HEK293 (cell line): ENCODE results near the gene CELSR1.

Experiments
- CTCF ChIA-PET: fragments of 350-600 bp; formaldehyde crosslinking; extraction: SDS; loops from one replicate; lab custom pipeline; 2021; ENCODE audit warnings: antibody characterized with exemption; lab: Yijun Ruan, JAX
- POLR2A ChIA-PET: fragments of 300-600 bp; formaldehyde crosslinking; extraction: SDS; loops from one replicate; lab custom pipeline; 2020; ENCODE audit warnings: antibody characterized with exemption, inconsistent platforms; lab: Yijun Ruan, JAX
- H3K27ac ChIP-seq: fragments of 200-500 bp; sonication (Bioruptor generic); 2 replicates; pipeline ENCODE4 v1.5.1; 2014; ENCODE audit warnings: low read depth, low read length, control low read depth, inconsistent platforms; ENCODE audit errors: extremely low read depth
- H3K36me3 ChIP-seq, 2 experiments: fragments of 200-500 bp in 1 of 2; sonication (Bioruptor generic) in 1 of 2; 1 replicate in 1 of 2; 2 replicates in 1 of 2; pipeline ENCODE4 v1.5.1; 2014 to 2017; ENCODE audit warnings: inconsistent platforms in 2 of 2, low read length in 2 of 2; ENCODE audit not compliant: control insufficient read depth in 2 of 2, insufficient read depth in 1 of 2
- H3K4me1 ChIP-seq: fragments of 200-500 bp; sonication (Bioruptor generic); 2 replicates; pipeline ENCODE4 v1.5.1; 2014; ENCODE audit warnings: mild to moderate bottlenecking, low read length, inconsistent platforms; ENCODE audit not compliant: control insufficient read depth, insufficient read depth
- H3K4me3 ChIP-seq: 2 replicates; pipeline ENCODE4 v1.5.1; 2011; ENCODE audit warnings: low read depth, mild to moderate bottlenecking, control low read depth, low read length, moderate library complexity
- H3K9me3 ChIP-seq: fragments of 200-500 bp; sonication (Bioruptor generic); 2 replicates; pipeline ENCODE4 v1.5.1; 2014; ENCODE audit warnings: low read depth, low read length, inconsistent platforms; ENCODE audit not compliant: control insufficient read depth, insufficient read depth
- BCL11A ChIP-seq: fragments of 450-650 bp; formaldehyde crosslinking; IDR thresholded peaks from 2 replicates; pipeline ENCODE4 v1.5.1; 2016; ENCODE audit warnings: low read depth, missing biosample characterization, missing genetic modification characterization
- GLIS1 ChIP-seq: fragments of 450-650 bp; formaldehyde crosslinking; IDR thresholded peaks from 2 replicates; pipeline ENCODE4 v1.5.1; 2016; ENCODE audit warnings: missing biosample characterization, missing genetic modification characterization
- KLF1 ChIP-seq: fragments of 450-650 bp; formaldehyde crosslinking; IDR thresholded peaks from 2 replicates; pipeline ENCODE4 v1.5.1; 2016; ENCODE audit warnings: missing biosample characterization, missing genetic modification characterization
- MEIS1 ChIP-seq: sonication (generic); formaldehyde crosslinking; IDR thresholded peaks from 2 replicates; pipeline ENCODE4 v1.8.1; 2022; ENCODE audit warnings: missing genetic modification reagents, mild to moderate bottlenecking, borderline replicate concordance
- MZF1 ChIP-seq: fragments of 450-650 bp; formaldehyde crosslinking; IDR thresholded peaks from 2 replicates; pipeline ENCODE4 v1.5.1; 2017; ENCODE audit warnings: missing biosample characterization, missing genetic modification characterization, borderline replicate concordance
- REST ChIP-seq: fragments of 450-650 bp; formaldehyde crosslinking; IDR thresholded peaks from 2 replicates; pipeline ENCODE4 v1.5.1; 2016; ENCODE audit warnings: missing biosample characterization, missing genetic modification characterization
- TRIM28 ChIP-seq: IDR thresholded peaks from 2 replicates; pipeline ENCODE4 v1.6.1; 2011; ENCODE audit warnings: low read length, control low read depth, borderline replicate concordance
- ZBTB1 ChIP-seq: fragments of 450-650 bp; formaldehyde crosslinking; IDR thresholded peaks from 2 replicates; pipeline ENCODE4 v1.5.1; 2016; ENCODE audit warnings: missing biosample characterization, missing genetic modification characterization
- ZBTB6 ChIP-seq: fragments of 450-650 bp; formaldehyde crosslinking; IDR thresholded peaks from 2 replicates; pipeline ENCODE4 v1.5.1; 2017; ENCODE audit warnings: missing biosample characterization, missing genetic modification characterization
- ZFHX2 ChIP-seq: fragments of 450-650 bp; formaldehyde crosslinking; conservative IDR thresholded peaks from 2 replicates; pipeline ENCODE4 v1.5.1; 2016; ENCODE audit warnings: missing biosample characterization, missing genetic modification characterization
- ZFP41 ChIP-seq: fragments of 450-650 bp; formaldehyde crosslinking; IDR thresholded peaks from 2 replicates; pipeline ENCODE4 v1.5.1; 2016; ENCODE audit warnings: missing biosample characterization, missing genetic modification characterization, borderline replicate concordance
- ZIC2 ChIP-seq: fragments of 450-650 bp; formaldehyde crosslinking; IDR thresholded peaks from 2 replicates; pipeline ENCODE4 v1.5.1; 2016; ENCODE audit warnings: missing biosample characterization, missing genetic modification characterization
- ZNF341 ChIP-seq: fragments of 450-650 bp; formaldehyde crosslinking; IDR thresholded peaks from 2 replicates; pipeline ENCODE4; 2016; ENCODE audit warnings: low read depth, missing biosample characterization, missing genetic modification characterization
- ZNF394 ChIP-seq: fragments of 450-650 bp; formaldehyde crosslinking; IDR thresholded peaks from 2 replicates; pipeline ENCODE4 v1.5.1; 2016; ENCODE audit warnings: missing biosample characterization, missing genetic modification characterization, mild to moderate bottlenecking, moderate library complexity, borderline replicate concordance
- ZNF548 ChIP-seq: fragments of 450-650 bp; formaldehyde crosslinking; IDR thresholded peaks from 2 replicates; pipeline ENCODE4 v1.5.1; 2016; ENCODE audit warnings: missing biosample characterization, missing genetic modification characterization
- ZNF624 ChIP-seq: fragments of 450-650 bp; formaldehyde crosslinking; IDR thresholded peaks from 2 replicates; pipeline ENCODE4 v1.5.1; 2017; ENCODE audit warnings: missing biosample characterization, missing genetic modification characterization
- ZNF791 ChIP-seq: fragments of 450-650 bp; formaldehyde crosslinking; IDR thresholded peaks from 2 replicates; pipeline ENCODE4 v1.5.1; 2016; ENCODE audit warnings: missing biosample characterization, missing genetic modification characterization
- ZSCAN30 ChIP-seq: fragments of 450-650 bp; IDR thresholded peaks from 2 replicates; pipeline ENCODE4 v1.5.1; 2018; ENCODE audit warnings: missing biosample characterization, mild to moderate bottlenecking, missing genetic modification characterization, moderate library complexity

CELSR1 gene

GRCh38 chr22:46453829-46454503 lies 83.5 kb downstream of the CELSR1 start:
- Histone ChIP-seq H3K36me3 (no peaks in the 10 kb centered on the region), H3K4me1 (no peaks in the 10 kb centered on the region), H3K9me3 (no peaks in the 10 kb centered on the region), H3K4me3 (no peak overlapping the region), H3K27ac (no peak overlapping the region)
- ChIA-PET POLR2A (no interaction called here), CTCF (no interaction called here)
- no peak for TF ChIP-seq KLF1 (tag by site-specific recombination)
- peak; percentile 42; the same call in 1 of the 2 replicates for TF ChIP-seq ZFHX2 (tag by site-specific recombination)
- TF ChIP-seq ZNF624 (tag by site-specific recombination): no peak
- TF ChIP-seq GLIS1 (tag by site-specific recombination): peak; percentile 32; the same call in 1 of the 2 replicates

- H3K4me1 ChIP-seq: no peaks in the 10 kb centered on the region
- ChIA-PET POLR2A (no interaction called here), CTCF (no interaction called here)
- no peak overlapping the region for H3K27ac ChIP-seq
- H3K4me3 ChIP-seq: no peak overlapping the region
- peak; percentile 62 for TF ChIP-seq ZIC2 (tag by site-specific recombination)
- no peak for TF ChIP-seq ZFP41
- H3K9me3 ChIP-seq: no peaks in the 10 kb centered on the region
- H3K36me3 ChIP-seq: no peaks in the 10 kb centered on the region
Measured at GRCh38 chr22:46453006-46453828, 84.2 kb downstream of the CELSR1 start.

- Histone ChIP-seq H3K36me3 (no peaks in the 10 kb centered on the region), H3K27ac (no peak overlapping the region), H3K4me1 (peaks cover under 1% of the 10 kb centered on the region; the same call in 1 of the 2 replicates), H3K4me3 (no peak overlapping the region), H3K9me3 (no peaks in the 10 kb centered on the region)
- ChIA-PET POLR2A (no interaction called here), CTCF (no interaction called here)
- TF ChIP-seq BCL11A (tag by site-specific recombination) (no peak), ZBTB6 (tag by site-specific recombination) (no peak)
Measured at GRCh38 chr22:46452195-46453005, 85.0 kb downstream of the CELSR1 start.

GRCh38 chr22:46451741-46452140 lies 85.7 kb downstream of the CELSR1 start:
- ChIA-PET CTCF (interaction anchor here (0.6 to 1.3 kb wide), 2 partner anchors 90 to 562 kb away, joined by 3 read pairs; no protein-coding TSS in a partner anchor), POLR2A (no interaction called here)
- Histone ChIP-seq H3K9me3 (no peaks in the 10 kb centered on the region), H3K4me3 (no peak overlapping the region), H3K4me1 (peaks cover 7% of the 10 kb centered on the region), H3K27ac (no peak overlapping the region), H3K36me3 (no peaks in the 10 kb centered on the region)
- TF ChIP-seq ZNF791 (tag by site-specific recombination) (no peak), ZBTB1 (tag by site-specific recombination) (no peak), TRIM28 (peak; percentile 40; the same call in 1 of the 2 replicates), REST (no peak), ZIC2 (tag by site-specific recombination) (peak; percentile 91), MZF1 (tag by site-specific recombination) (no peak), ZNF341 (tag by site-specific recombination) (peak; percentile 70), ZBTB6 (tag by site-specific recombination) (peak; percentile 69; the same call in 1 of the 2 replicates), ZSCAN30 (tag by site-specific recombination) (peak; percentile 94), MEIS1 (CRISPR knock-in tag) (no peak), ZNF548 (tag by site-specific recombination) (peak; percentile 39; the same call in 1 of the 2 replicates), ZNF394 (no peak)
